Measurements from ENCODE around the gene GRM5.
"Not testable (repeated sequence)": the region's sequence is repeated elsewhere in the genome, so short reads cannot be mapped to it uniquely, and the experiment has no call there.

The GRM5 gene

DNA sequence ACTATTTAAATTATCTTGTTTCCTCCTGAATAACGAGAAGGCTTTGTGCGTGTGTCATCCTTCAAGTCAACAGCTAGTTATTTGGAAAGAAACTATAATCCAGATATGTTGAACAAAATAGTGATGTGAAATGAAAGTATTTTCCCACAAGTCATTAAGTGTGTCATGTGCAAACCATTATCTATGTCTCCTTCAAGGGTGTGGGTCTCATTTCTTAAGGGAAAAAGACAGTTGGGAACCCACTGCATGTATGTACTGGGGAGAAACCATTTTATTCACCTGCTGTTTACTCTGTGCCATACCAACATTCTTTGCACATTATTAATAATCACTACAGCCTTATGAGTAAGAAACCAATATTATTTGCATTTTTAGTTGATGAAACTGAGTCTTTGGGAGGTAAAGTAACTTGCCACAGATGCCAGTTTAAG is 582.9 kb downstream of the GRM5 start:
- no peak for DNase-seq

DNA sequence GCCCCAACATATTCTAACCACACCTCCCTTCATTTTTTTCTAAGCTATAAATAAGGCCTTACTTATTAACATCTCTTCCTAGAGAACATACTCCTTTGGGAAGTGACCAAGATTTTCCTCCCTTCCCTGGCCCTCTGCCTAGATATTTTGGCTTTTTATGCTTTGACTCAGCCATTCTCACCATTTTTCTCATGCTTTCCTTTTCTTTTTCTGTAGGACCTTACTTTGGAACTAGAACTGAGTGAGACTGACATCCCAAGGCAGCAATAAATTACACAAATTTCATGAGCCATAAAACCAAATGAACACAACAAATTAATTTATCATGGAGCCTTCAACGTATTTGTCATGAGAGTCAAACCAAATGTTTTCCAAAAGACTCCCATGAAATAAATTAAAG is 585.6 kb downstream of the GRM5 start:
- DNase-seq = no peak

GRCh38 chr11:88478136-88478815 is 587.5 kb downstream of the GRM5 start:
- DNase-seq = no peak

GRCh38 chr11:88475991-88476418 is 589.8 kb downstream of the GRM5 start:
- DNase-seq = no peak

DNA sequence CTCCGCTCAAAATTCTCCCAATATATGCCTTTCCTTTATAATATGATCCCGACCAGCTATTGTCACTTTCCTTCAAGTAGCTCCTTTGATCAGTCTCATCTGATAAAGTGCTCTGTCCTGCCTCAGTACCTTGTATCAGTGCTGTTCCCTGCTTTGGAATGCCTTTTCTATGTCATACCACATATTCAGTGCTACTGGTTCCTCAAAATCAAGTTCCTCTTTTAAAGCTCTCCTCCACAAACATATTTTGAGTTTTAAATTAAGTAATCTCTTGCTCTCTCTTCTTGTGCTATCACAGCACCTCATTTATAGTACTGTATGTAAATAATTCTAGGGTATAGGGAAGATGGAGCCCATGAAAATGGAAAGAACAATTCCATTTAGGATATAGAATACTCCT is 591.1 kb downstream of the GRM5 start:
- DNase-seq = no peak

DNA sequence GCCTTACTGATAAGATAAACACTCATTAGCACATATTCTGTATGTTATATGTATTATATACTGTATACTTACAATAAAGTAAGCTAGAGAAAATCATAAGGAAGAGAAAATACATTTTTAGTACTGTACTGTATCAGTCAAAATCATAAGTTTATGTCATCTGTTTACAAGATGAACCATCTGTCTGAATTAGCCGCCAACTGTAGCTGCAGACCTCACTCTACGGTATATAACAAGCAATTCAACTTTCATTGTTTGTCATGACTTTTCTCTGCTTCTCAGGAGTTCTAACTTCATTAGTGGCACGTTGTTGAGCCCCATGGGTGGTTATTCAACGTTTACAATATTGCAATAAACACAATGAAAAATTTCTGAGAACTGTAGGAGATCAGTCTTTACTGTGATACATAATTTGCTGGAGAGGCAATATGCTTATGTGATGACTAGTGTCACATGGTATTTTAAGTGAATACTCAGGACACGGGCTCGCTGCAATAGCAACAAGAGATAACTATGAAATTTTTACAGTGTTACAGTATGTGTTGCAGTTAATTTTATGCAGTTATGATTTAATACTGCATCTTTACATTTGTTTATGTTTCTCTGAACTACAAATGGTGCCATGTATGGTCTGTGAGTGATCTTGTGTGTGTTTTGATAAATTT is 596.1 kb downstream of the GRM5 start:
- no peak for DNase-seq

- DNase-seq = no peak
Observed at GRCh38 chr11:88464528-88464927, 601.3 kb downstream of the GRM5 start.

- not testable (repeated sequence) for DNase-seq
Observed at GRCh38 chr11:88463301-88463700, 602.5 kb downstream of the GRM5 start.

DNA sequence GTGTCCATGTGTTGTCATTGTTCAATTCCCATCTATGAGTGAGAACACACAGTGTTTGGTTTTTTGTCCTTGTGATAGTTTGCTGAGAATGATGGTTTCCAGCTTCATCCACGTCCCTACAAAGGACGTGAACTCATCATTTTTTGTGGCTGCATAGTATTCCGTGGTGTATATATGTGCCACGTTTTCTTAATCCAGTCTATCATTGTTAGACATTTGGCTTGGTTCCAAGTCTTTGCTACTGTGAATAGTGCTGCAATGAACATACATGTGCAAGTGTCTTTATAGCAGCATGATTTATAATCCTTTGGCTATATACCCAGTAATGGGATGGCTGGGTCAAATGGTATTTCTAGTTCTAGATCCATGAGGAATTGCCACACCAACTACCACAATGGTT is 607.7 kb downstream of the GRM5 start:
- not testable (repeated sequence) for DNase-seq

- DNase-seq = no peak
Observed at GRCh38 chr11:88455974-88456373, 609.8 kb downstream of the GRM5 start.

DNA sequence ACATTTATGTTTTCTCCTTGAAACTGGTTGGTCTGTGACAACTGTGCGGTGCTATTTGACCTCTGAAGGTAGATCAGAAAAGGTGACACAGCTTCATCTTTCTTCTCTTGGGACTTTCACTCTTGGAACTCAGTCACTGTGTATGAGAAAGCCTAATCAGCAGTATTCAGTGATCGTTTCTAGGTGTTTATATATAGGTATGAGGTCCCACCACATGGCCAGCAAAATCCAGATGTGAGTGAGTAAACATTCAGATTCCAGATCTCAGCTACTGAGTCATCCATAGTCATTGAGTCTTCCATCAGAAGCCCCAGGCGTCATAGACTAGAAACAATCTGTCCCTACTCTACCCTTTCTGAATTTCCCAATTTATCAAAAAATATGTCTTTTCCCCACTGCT is 610.9 kb downstream of the GRM5 start:
- no peak for DNase-seq

All from stimulated activated CD4-positive, alpha-beta T cell treated with anti-CD3 and anti-CD28 coated beads, Interleukin-4, amount 100 ng/mL, for 4 hours (primary cell).